Endothelial cell of umbilical vein (primary cell): ENCODE measurements around the gene THEMIS. TPM values are rescaled to one million over a fixed set of nuclear protein-coding genes. Genes with fewer than 3 reads are reported as not detected.

ENCODE experiments used
- BruUV-seq: library from RNA; stranded (reverse); fragments of 400-500 nt; replicated peaks from 2 replicates; lab custom pipeline; 2021; lab: Mats Ljungman, UMichigan
- CTCF ChIA-PET: fragments of 300-600, 350-600 bp; sonication (Branson Sonifier 250); formaldehyde crosslinking; loops from one replicate; lab custom pipeline; 2021; ENCODE audit warnings: antibody characterized with exemption, inconsistent platforms; lab: Charles Lee
- POLR2A ChIA-PET: fragments of 300-600, 350-600 bp; sonication (Branson Sonifier 250); formaldehyde crosslinking; loops from one replicate; lab custom pipeline; 2021; ENCODE audit warnings: antibody characterized with exemption, inconsistent platforms; lab: Charles Lee
- DNase-seq: peaks from one replicate; pipeline ENCODE4 v3.0.0-alpha.2; 2011; ENCODE audit warnings: low read depth, low spot score
- FAIRE-seq: peaks from 2 replicates; lab custom pipeline; 2011; peaks lifted over from hg19 to GRCh38; lab: Jason Lieb, UNC
- H2AFZ ChIP-seq: 2 replicates; pipeline ENCODE4 v1.6.0; 2012; ENCODE audit warnings: low read depth, low read length, control low read depth, inconsistent platforms
- H3K27ac ChIP-seq: 2 replicates; pipeline ENCODE4 v1.5.1; 2011; ENCODE audit warnings: low read depth, mild to moderate bottlenecking, control low read depth, low read length, moderate library complexity; ENCODE audit not compliant: insufficient read depth
- H3K27me3 ChIP-seq, 2 experiments: 2 replicates each; pipeline versions ENCODE4 v1.6.0 to v1.6.1; 2011; ENCODE audit warnings: low read length in 2 of 2, mixed read lengths in 1 of 2; ENCODE audit not compliant: control insufficient read depth in 2 of 2, insufficient read depth in 2 of 2
- H3K36me3 ChIP-seq, 2 experiments: 2 replicates in 1 of 2; 3 replicates in 1 of 2; pipeline ENCODE4 v1.5.1; 2011; ENCODE audit warnings: low read length in 2 of 2, mild to moderate bottlenecking in 1 of 2, moderate library complexity in 1 of 2; ENCODE audit not compliant: control insufficient read depth in 2 of 2, insufficient read depth in 2 of 2; ENCODE audit errors: extremely low read depth in 1 of 2
- H3K4me1 ChIP-seq: 3 replicates; pipeline ENCODE4 v1.5.1; 2011; ENCODE audit warnings: mild to moderate bottlenecking, low read length; ENCODE audit not compliant: control insufficient read depth, insufficient read depth; ENCODE audit errors: extremely low read depth
- H3K4me2 ChIP-seq: 2 replicates; pipeline ENCODE4 v1.6.1; 2011; ENCODE audit warnings: low read length, control low read depth, mixed read lengths; ENCODE audit not compliant: insufficient read depth
- H3K4me3 ChIP-seq, 3 experiments: fragments of 200-600 bp in 1 of 3; sonication (generic), shearing (Covaris generic) in 1 of 3; replicated peaks in 1 of 3; 2 replicates each; pipeline ENCODE4 v1.5.1; 2011 to 2016; ENCODE audit warnings: control low read depth in 3 of 3, low read length in 3 of 3, mild to moderate bottlenecking in 2 of 3, inconsistent platforms in 1 of 3, low read depth in 1 of 3, moderate library complexity in 1 of 3; ENCODE audit not compliant: insufficient read depth in 1 of 3
- H3K79me2 ChIP-seq: 2 replicates; pipeline ENCODE4 v1.6.0; 2012; ENCODE audit warnings: low read length, inconsistent platforms; ENCODE audit not compliant: control insufficient read depth, insufficient read depth
- H3K9ac ChIP-seq: replicated peaks from 2 replicates; pipeline ENCODE3; 2011; ENCODE audit warnings: low read length, control low read depth; ENCODE audit not compliant: insufficient read depth; ENCODE audit errors: extremely low read depth
- H3K9me1 ChIP-seq: replicated peaks from 3 replicates; pipeline ENCODE4 v1.6.0; 2011; ENCODE audit warnings: mild to moderate bottlenecking, low read length; ENCODE audit not compliant: control insufficient read depth, insufficient read depth; ENCODE audit errors: extremely low read depth
- H3K9me3 ChIP-seq: replicated peaks from 2 replicates; pipeline ENCODE4 v1.5.1; 2012; ENCODE audit warnings: low read length, inconsistent platforms; ENCODE audit not compliant: control insufficient read depth, insufficient read depth
- H4K20me1 ChIP-seq: replicated peaks from 2 replicates; pipeline ENCODE3; 2011; ENCODE audit warnings: mild to moderate bottlenecking, low read length; ENCODE audit not compliant: control insufficient read depth, insufficient read depth; ENCODE audit errors: extremely low read depth
- CTCF ChIP-seq, 2 donors: IDR thresholded peaks; 1 replicate in 1 of 2; 2 replicates in 1 of 2; pipeline ENCODE4 v1.5.1; 2011; ENCODE audit warnings: low read length in 2 of 2, mild to moderate bottlenecking in 2 of 2, moderate library complexity in 2 of 2, control low read depth in 1 of 2, inconsistent platforms in 1 of 2, low read depth in 1 of 2; ENCODE audit not compliant: insufficient read depth in 1 of 2; ENCODE audit errors: extremely low read depth in 1 of 2
- EZH2 ChIP-seq: IDR thresholded peaks from 2 replicates; pipeline ENCODE4 v1.6.1; 2012; ENCODE audit warnings: borderline replicate concordance, low read depth, mild to moderate bottlenecking, moderate library complexity, low read length, inconsistent platforms; ENCODE audit not compliant: severe bottlenecking
- FOS ChIP-seq: IDR thresholded peaks from 2 replicates; pipeline ENCODE4 v1.6.1; 2011; ENCODE audit warnings: mild to moderate bottlenecking, low read length, moderate library complexity, borderline replicate concordance; ENCODE audit not compliant: insufficient read depth
- GATA2 ChIP-seq: IDR thresholded peaks from 2 replicates; pipeline ENCODE4 v1.7.0; 2011; ENCODE audit warnings: low read depth, mild to moderate bottlenecking, moderate library complexity, mixed read lengths, low read length; ENCODE audit not compliant: insufficient read length, insufficient read depth
- JUN ChIP-seq: IDR thresholded peaks from 2 replicates; pipeline ENCODE4 v1.6.1; 2011; ENCODE audit warnings: borderline replicate concordance, low read depth; ENCODE audit not compliant: insufficient read length, insufficient read depth
- MAX ChIP-seq: IDR thresholded peaks from 2 replicates; pipeline ENCODE4 v1.6.1; 2011; ENCODE audit not compliant: insufficient read depth, insufficient read length
- MYC ChIP-seq: IDR thresholded peaks from one replicate; pipeline ENCODE4 v1.6.1; 2011; ENCODE audit warnings: mild to moderate bottlenecking, low read depth, low read length
- POLR2A ChIP-seq: IDR thresholded peaks from 2 replicates; pipeline ENCODE4 v1.6.1; 2012; ENCODE audit warnings: low read depth, mild to moderate bottlenecking, control low read depth, low read length
- POLR2AphosphoS5 ChIP-seq: IDR thresholded peaks from 2 replicates; pipeline ENCODE4 v1.6.1; 2012; ENCODE audit warnings: low read depth, mild to moderate bottlenecking, control low read depth, low read length, moderate library complexity; ENCODE audit not compliant: insufficient read depth
- dilution Hi-C: fragments of 300-500 bp; cut with MboI; formaldehyde crosslinking; loops from one replicate; pipeline ENCODE4 v1.15.0; 2019; ENCODE audit warnings: low sequenced_read_pairs; ENCODE audit not compliant: extremely low pct_ligation_motif_present
- intact Hi-C: fragments of 100-400 bp; cut with micrococcal nuclease; formaldehyde crosslinking; loops from one replicate; pipeline ENCODE4 v1.10.0; 2022
- polyA plus RNA-seq, 4 experiments: library from polyadenylated mRNA; depleted of rRNA in 3 of 4; stranded (reverse) in 3 of 4; unstranded in 1 of 4; fragments of >200 nt; gene quantifications; 2 replicates each; pipeline versions ENCODE4 v1.2.1 to v1.2.3, GENCODE V29; 2011 to 2012; ENCODE audit warnings: missing spikeins in 1 of 4
- total RNA-seq: library from RNA; stranded (reverse); gene quantifications from 2 replicates; pipeline ENCODE4 v1.2.3, GENCODE V29; 2021

The THEMIS gene
- total and polyA plus RNA-seq, 2 donors (not counting 3 experiments of a cell fraction or from before 2014, with no cell fraction given) = not detected

- H3K27ac ChIP-seq = no peak overlapping the region
- no peaks in the 10 kb centered on the region for H3K79me2 ChIP-seq
- H3K36me3 ChIP-seq = no peaks in the 10 kb centered on the region
- H3K9me3 ChIP-seq = no peaks in the 10 kb centered on the region
- intact Hi-C loops (no loop called here), dilution Hi-C loops (no loop called here)
- DNase-seq (no peak), FAIRE-seq (no peak)
- no peak overlapping the region for H3K9ac ChIP-seq
- H4K20me1 ChIP-seq = no peaks in the 10 kb centered on the region
- no peaks in the 10 kb centered on the region for H3K9me1 ChIP-seq
- no peak overlapping the region for H2AFZ ChIP-seq
- H3K4me2 ChIP-seq = no peak overlapping the region
- no peaks in the 10 kb centered on the region for H3K4me1 ChIP-seq
- no peak overlapping the region for H3K4me3 ChIP-seq
- BruUV-seq = no TSS peak
- TF ChIP-seq MYC (no peak), GATA2 (no peak), FOS (no peak), POLR2A (no peak), EZH2 (no peak), POLR2AphosphoS5 (no peak), CTCF (IDR thresholded peaks at IDR 0.05; ENCODE audit: extremely low read depth in 1 of 2, insufficient read depth in 1 of 2, low read depth in 1 of 2, low read length in 2 of 2) (no peak), JUN (no peak), MAX (no peak)
- H3K27me3 ChIP-seq = peaks cover 3 to 8% of the 10 kb centered on the region in 2 experiments
- ChIA-PET POLR2A (no interaction called here), CTCF (interaction anchor here (1.4 to 1.9 kb wide), 2 partner anchors 8 to 11 kb away, joined by 6 read pairs; no protein-coding TSS in a partner anchor)
Measured at GRCh38 chr6:127790571-127790970, 110.3 kb downstream of the THEMIS start.
